ENCODE data around the gene IKZF5. TPM values are rescaled to one million over a fixed set of nuclear protein-coding genes. Genes with fewer than 3 reads are reported as not detected.

Gene IKZF5
- total RNA-seq, 1 donor from 2014 or later = 17.4 TPM

DNA sequence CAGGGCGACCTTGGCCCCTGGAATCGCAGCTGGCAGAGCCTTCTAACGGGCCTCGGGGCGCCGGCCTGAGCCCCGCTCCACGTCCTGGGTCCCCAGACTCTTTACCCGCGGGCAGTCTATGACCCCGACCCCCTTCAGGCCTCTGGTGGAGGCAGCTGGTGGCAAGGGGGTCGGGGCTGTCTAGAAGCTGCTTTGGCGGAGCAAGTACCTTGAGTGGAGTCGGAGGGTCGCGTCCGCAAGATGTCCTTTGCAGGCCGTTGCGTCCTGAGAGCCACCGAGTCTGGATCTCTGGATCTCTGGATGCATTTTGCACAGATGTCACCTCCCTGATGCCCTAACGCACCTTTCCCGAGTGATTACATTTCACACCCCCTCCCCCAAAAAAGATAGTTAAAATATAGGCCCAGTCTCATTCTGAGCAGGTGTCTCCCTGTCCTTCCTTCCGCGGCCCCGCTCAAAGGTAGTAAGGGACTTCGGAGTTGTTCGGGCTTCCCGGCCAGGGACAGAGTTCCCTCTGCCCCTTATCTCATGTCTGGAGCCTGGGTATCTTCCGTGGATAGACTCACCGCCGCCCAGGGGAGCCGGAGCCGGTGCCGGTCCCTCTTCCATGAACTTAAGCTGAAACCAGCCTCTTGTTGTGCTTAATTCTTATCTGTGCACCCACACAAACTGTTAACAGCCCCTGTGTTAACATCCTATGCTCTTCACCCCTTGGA is 668 bp upstream of the IKZF5 start:
- H3K4me1 Mint-ChIP-seq (ENCODE audit: low read depth) = peaks cover 43% of the 10 kb centered on the region
- no peak for DNase-seq (ENCODE audit: low spot score)
- H3K4me3 Mint-ChIP-seq = peak overlapping the region; percentile 95
- peak overlapping the region; percentile 95 for H3K27ac Mint-ChIP-seq
- intact Hi-C loops (cut with micrococcal nuclease) = loop anchor here (2.0 to 10.0 kb wide), 5 partner anchors 634 to 1908 kb away; partner anchors contain the start of genes ABRAXAS2, LHPP, OAT and PLEKHA1
- H3K27me3 Mint-ChIP-seq (ENCODE audit: insufficient read depth) = no peaks in the 10 kb centered on the region
- peaks cover 11% of the 10 kb centered on the region for H3K36me3 Mint-ChIP-seq (ENCODE audit: low read depth)
- H3K9me3 Mint-ChIP-seq = no peaks in the 10 kb centered on the region

- intact Hi-C loops (cut with micrococcal nuclease) = loop anchor here (1.0 to 10.0 kb wide), 10 partner anchors 27 to 1909 kb away; partner anchors contain the start of genes ABRAXAS2, ATE1, BUB3 and C10orf88
- H3K27me3 Mint-ChIP-seq (ENCODE audit: insufficient read depth) = no peaks in the 10 kb centered on the region
- H3K4me3 Mint-ChIP-seq = peak overlapping the region; percentile 95
- H3K27ac Mint-ChIP-seq = peak overlapping the region; percentile 95
- peak; percentile 39 for DNase-seq (ENCODE audit: low spot score)
- H3K36me3 Mint-ChIP-seq (ENCODE audit: low read depth) = peaks cover 10% of the 10 kb centered on the region
- no peaks in the 10 kb centered on the region for H3K9me3 Mint-ChIP-seq
- peaks cover 43% of the 10 kb centered on the region for H3K4me1 Mint-ChIP-seq (ENCODE audit: low read depth)
Observed at GRCh38 chr10:123007558-123008354, 839 bp downstream of the IKZF5 start.

GRCh38 chr10:123004298-123004697 is 4.3 kb downstream of the IKZF5 start:
- no peak for DNase-seq (ENCODE audit: low spot score)
- intact Hi-C loops (cut with micrococcal nuclease) = loop anchor here (10.0 kb wide), 1 partner anchor 629 kb away; the partner anchor contains the start of gene PLEKHA1
- Mint-ChIP-seq H3K27me3 (ENCODE audit: insufficient read depth) (no peaks in the 10 kb centered on the region), H3K9me3 (no peaks in the 10 kb centered on the region), H3K4me3 (no peak overlapping the region), H3K4me1 (ENCODE audit: low read depth) (peaks cover 25% of the 10 kb centered on the region), H3K27ac (no peak overlapping the region), H3K36me3 (ENCODE audit: low read depth) (peaks cover 11% of the 10 kb centered on the region)

- intact Hi-C loops (cut with micrococcal nuclease) = loop anchor here (10.0 kb wide), 1 partner anchor 627 kb away; the partner anchor contains the start of gene PLEKHA1
- Mint-ChIP-seq H3K4me1 (ENCODE audit: low read depth) (peaks cover 11% of the 10 kb centered on the region), H3K27ac (no peak overlapping the region), H3K27me3 (ENCODE audit: insufficient read depth) (no peaks in the 10 kb centered on the region), H3K4me3 (no peak overlapping the region), H3K36me3 (ENCODE audit: low read depth) (peaks cover 15% of the 10 kb centered on the region), H3K9me3 (no peaks in the 10 kb centered on the region)
- DNase-seq (ENCODE audit: low spot score) = no peak
Observed at GRCh38 chr10:123001370-123001769, 7.2 kb downstream of the IKZF5 start.

DNA sequence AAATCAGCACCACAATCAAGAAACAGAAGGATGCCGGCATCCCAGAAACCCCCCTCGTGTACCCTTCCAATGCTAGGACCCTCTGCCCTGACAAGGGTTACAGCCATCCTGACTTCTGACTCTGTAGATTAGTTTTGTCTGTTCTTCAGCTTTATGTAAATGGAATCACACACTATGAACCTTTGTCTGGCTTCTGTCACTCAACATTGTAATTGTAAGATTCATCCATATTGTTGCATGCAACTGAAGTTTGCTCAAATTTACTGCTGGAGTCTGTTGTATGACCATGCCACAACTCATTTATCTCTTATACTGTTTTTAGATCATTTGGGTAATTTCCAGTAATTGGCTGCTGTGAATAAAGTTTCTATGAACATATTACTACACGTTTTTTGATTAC is 8.4 kb downstream of the IKZF5 start:
- intact Hi-C loops (cut with micrococcal nuclease) = loop anchor here (10.0 kb wide), 1 partner anchor 625 kb away; the partner anchor contains the start of gene PLEKHA1
- DNase-seq (ENCODE audit: low spot score) = no peak
- peaks cover 21% of the 10 kb centered on the region for H3K36me3 Mint-ChIP-seq (ENCODE audit: low read depth)
- H3K9me3 Mint-ChIP-seq = no peaks in the 10 kb centered on the region
- H3K27me3 Mint-ChIP-seq (ENCODE audit: insufficient read depth) = no peaks in the 10 kb centered on the region
- H3K4me3 Mint-ChIP-seq = no peak overlapping the region
- H3K27ac Mint-ChIP-seq = no peak overlapping the region
- H3K4me1 Mint-ChIP-seq (ENCODE audit: low read depth) = no peaks in the 10 kb centered on the region

DNA sequence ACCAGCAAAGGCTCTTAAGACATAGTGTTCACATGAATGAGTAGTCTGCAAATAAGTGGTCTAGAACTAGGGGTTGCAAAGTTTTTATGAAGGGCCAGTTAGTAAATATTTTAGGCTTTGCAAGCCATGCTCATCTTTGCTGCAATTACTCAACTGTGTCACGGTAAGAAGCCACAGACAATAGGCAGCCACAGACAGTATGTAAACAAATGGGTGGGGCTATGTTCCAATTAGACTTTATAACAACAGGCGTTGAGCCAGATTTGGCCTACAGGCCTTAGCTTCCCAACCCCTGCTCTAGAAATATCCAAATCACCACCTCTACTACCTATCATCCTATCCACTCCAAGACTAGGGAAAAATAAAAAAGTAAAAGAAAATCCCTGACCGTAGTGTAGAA is 9.2 kb downstream of the IKZF5 start:
- peaks cover 24% of the 10 kb centered on the region for H3K36me3 Mint-ChIP-seq (ENCODE audit: low read depth)
- no peaks in the 10 kb centered on the region for H3K9me3 Mint-ChIP-seq
- no peak overlapping the region for H3K27ac Mint-ChIP-seq
- intact Hi-C loops (cut with micrococcal nuclease) = no loop called here
- no peaks in the 10 kb centered on the region for H3K4me1 Mint-ChIP-seq (ENCODE audit: low read depth)
- no peak for DNase-seq (ENCODE audit: low spot score)
- no peaks in the 10 kb centered on the region for H3K27me3 Mint-ChIP-seq (ENCODE audit: insufficient read depth)
- no peak overlapping the region for H3K4me3 Mint-ChIP-seq

DNA sequence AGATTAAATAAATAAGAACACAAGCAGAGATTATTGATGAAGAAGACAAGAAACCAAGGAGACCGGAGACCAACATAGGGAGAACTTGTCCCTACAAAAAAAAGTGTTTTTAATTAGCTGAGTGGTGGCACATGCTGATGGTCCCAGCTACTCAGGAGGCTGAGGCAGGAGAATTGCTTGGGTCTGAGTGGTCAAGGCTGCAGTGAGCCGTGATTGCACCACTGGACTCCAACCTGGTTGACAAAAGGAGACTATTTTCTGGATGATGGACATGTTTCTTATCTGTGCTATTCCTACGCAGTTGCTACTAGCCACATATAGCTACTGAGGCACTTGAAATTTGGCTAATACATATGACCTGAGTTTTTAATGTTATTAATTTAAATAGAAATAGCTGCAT is 9.7 kb downstream of the IKZF5 start:
- no peak overlapping the region for H3K4me3 Mint-ChIP-seq
- intact Hi-C loops (cut with micrococcal nuclease) = no loop called here
- H3K36me3 Mint-ChIP-seq (ENCODE audit: low read depth) = peaks cover 28% of the 10 kb centered on the region

DNA sequence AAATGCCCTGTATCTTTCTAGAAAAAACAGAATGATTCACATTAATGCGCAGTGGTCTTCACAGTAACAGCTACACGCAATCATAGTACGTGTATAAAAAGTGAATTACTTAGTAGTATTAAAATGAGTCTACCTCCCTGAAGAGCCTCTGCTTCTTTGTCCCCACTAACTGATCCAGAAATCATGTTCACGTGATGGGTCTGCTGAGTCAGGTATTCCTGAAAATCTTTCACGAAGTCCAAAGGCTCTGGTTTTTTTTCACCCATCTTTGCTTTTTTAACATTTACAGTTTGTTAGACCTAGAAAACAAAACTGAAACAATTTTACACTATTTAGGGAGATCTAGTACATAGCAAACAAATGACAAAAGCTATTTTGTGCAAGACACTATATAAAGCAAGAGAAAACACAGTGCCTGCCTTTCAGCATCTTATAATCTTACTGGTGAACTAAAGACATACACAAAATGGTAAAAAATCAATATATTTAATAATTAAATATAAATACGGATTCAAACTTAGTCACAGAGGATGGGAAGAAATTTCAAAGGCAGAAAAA is 10.2 kb downstream of the IKZF5 start:
- no peak for DNase-seq (ENCODE audit: low spot score)
- H3K9me3 Mint-ChIP-seq = no peaks in the 10 kb centered on the region
- H3K4me3 Mint-ChIP-seq = no peak overlapping the region
- H3K36me3 Mint-ChIP-seq (ENCODE audit: low read depth) = peaks cover 29% of the 10 kb centered on the region
- H3K27ac Mint-ChIP-seq = no peak overlapping the region
- H3K4me1 Mint-ChIP-seq (ENCODE audit: low read depth) = no peaks in the 10 kb centered on the region
- intact Hi-C loops (cut with micrococcal nuclease) = no loop called here
- H3K27me3 Mint-ChIP-seq (ENCODE audit: insufficient read depth) = no peaks in the 10 kb centered on the region

More for the DNA sequence above, 9.7 kb downstream of the IKZF5 start:
- Mint-ChIP-seq H3K27me3 (ENCODE audit: insufficient read depth) (no peaks in the 10 kb centered on the region), H3K27ac (no peak overlapping the region), H3K9me3 (no peaks in the 10 kb centered on the region), H3K4me1 (ENCODE audit: low read depth) (no peaks in the 10 kb centered on the region)
- DNase-seq (ENCODE audit: low spot score) = no peak

- peaks cover 29% of the 10 kb centered on the region for H3K36me3 Mint-ChIP-seq (ENCODE audit: low read depth)
- H3K4me3 Mint-ChIP-seq = no peak overlapping the region
- no peaks in the 10 kb centered on the region for H3K4me1 Mint-ChIP-seq (ENCODE audit: low read depth)
- DNase-seq (ENCODE audit: low spot score) = no peak
- intact Hi-C loops (cut with micrococcal nuclease) = no loop called here
- no peak overlapping the region for H3K27ac Mint-ChIP-seq
- no peaks in the 10 kb centered on the region for H3K27me3 Mint-ChIP-seq (ENCODE audit: insufficient read depth)
- no peaks in the 10 kb centered on the region for H3K9me3 Mint-ChIP-seq
Observed at GRCh38 chr10:122997864-122998263, 10.7 kb downstream of the IKZF5 start.

DNA sequence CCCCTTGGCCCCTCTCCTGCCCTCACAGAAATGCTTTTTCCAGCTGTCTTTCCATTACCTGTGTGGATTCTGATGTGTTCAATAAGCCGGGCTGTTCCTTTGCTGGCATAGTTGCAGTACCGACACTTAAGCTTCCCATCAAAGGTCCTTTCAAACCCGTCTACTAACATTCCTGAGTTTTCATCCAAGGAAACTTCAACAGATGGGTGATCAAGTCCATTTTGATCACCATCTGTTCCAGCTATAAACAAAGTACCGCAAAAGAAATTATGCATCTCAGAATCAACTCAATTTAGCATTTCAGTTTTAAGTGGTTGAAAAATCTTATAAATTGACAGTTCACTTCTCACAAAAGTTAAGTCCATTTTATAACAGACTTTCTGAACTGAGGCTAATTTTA is 12.7 kb downstream of the IKZF5 start:
- H3K4me1 Mint-ChIP-seq (ENCODE audit: low read depth) = no peaks in the 10 kb centered on the region
- no peaks in the 10 kb centered on the region for H3K27me3 Mint-ChIP-seq (ENCODE audit: insufficient read depth)

DNA sequence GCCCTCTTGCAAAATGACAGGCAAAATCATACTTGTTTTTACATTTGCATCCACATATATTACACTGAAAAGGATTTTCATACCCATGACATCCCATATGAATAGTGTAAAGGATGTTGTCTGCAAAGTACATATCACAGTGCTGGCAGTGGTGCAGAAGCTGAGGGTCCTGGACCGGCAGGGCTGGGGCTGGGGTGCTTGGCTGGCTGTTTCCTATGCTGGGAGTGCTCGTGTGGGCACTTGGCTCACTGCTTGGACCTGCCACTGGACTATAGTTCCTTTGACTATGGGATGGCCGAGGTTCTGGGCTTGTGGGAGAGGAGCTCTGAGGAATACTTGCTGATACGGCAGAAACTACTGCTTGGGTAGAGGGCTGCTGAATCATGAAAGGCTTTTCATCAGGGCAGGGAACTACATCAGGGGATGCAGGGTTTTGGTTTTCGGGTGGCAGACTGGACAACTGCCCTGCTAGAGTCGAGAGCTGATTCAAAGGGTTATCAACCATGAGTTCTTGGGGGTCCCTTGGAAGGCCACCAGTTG is 14.7 kb downstream of the IKZF5 start:
- intact Hi-C loops (cut with micrococcal nuclease) = no loop called here
- H3K27ac Mint-ChIP-seq = no peak overlapping the region

More for the DNA sequence above, 12.7 kb downstream of the IKZF5 start:
- Mint-ChIP-seq H3K36me3 (ENCODE audit: low read depth) (peaks cover 24% of the 10 kb centered on the region), H3K9me3 (no peaks in the 10 kb centered on the region), H3K4me3 (no peak overlapping the region), H3K27ac (no peak overlapping the region)
- no peak for DNase-seq (ENCODE audit: low spot score)
- intact Hi-C loops (cut with micrococcal nuclease) = no loop called here

GRCh38 chr10:122992031-122992585 is 16.5 kb downstream of the IKZF5 start:
- Mint-ChIP-seq H3K4me3 (no peak overlapping the region), H3K4me1 (ENCODE audit: low read depth) (no peaks in the 10 kb centered on the region), H3K27me3 (ENCODE audit: insufficient read depth) (no peaks in the 10 kb centered on the region), H3K36me3 (ENCODE audit: low read depth) (peaks cover 27% of the 10 kb centered on the region), H3K9me3 (no peaks in the 10 kb centered on the region), H3K27ac (no peak overlapping the region)
- intact Hi-C loops (cut with micrococcal nuclease) = no loop called here
- DNase-seq (ENCODE audit: low spot score) = no peak

More for the DNA sequence above, 14.7 kb downstream of the IKZF5 start:
- H3K36me3 Mint-ChIP-seq (ENCODE audit: low read depth) = peaks cover 27% of the 10 kb centered on the region
- no peak for DNase-seq (ENCODE audit: low spot score)
- no peak overlapping the region for H3K4me3 Mint-ChIP-seq
- H3K27me3 Mint-ChIP-seq (ENCODE audit: insufficient read depth) = no peaks in the 10 kb centered on the region
- no peaks in the 10 kb centered on the region for H3K4me1 Mint-ChIP-seq (ENCODE audit: low read depth)
- H3K9me3 Mint-ChIP-seq = no peaks in the 10 kb centered on the region
